Liver (tissue), 9 donors: ENCODE measurements around the gene GAP43. TPM values are rescaled to one million over a fixed set of nuclear protein-coding genes. Genes with fewer than 3 reads are reported as not detected.

Source experiments
- DNase-seq: peaks from one replicate; pipeline ENCODE4 v3.0.0-alpha.2; 2017; ENCODE audit warnings: low spot score
- H3K27ac ChIP-seq, 2 donors: one replicate each; pipeline ENCODE4 v1.7.0; 2013; ENCODE audit warnings: inconsistent platforms in 2 of 2, low read length in 2 of 2, control low read depth in 1 of 2, low read depth in 1 of 2, mild to moderate bottlenecking in 1 of 2
- H3K27me3 ChIP-seq, 4 donors: one replicate each; pipeline versions ENCODE4 v1.6.1 to v1.7.0; 2013; ENCODE audit warnings: low read length in 3 of 4, inconsistent platforms in 1 of 4, mild to moderate bottlenecking in 1 of 4, moderate library complexity in 1 of 4; ENCODE audit not compliant: control insufficient read depth in 4 of 4, insufficient read depth in 4 of 4
- H3K36me3 ChIP-seq, 4 donors: one replicate each; pipeline versions ENCODE4 v1.6.1 to v1.7.0; 2013; ENCODE audit warnings: low read length in 3 of 4, mild to moderate bottlenecking in 3 of 4, low read depth in 1 of 4, moderate library complexity in 1 of 4; ENCODE audit not compliant: control insufficient read depth in 4 of 4, insufficient read depth in 3 of 4
- H3K4me1 ChIP-seq, 4 donors: one replicate each; pipeline versions ENCODE4 v1.6.1 to v1.7.0; 2013; ENCODE audit warnings: low read length in 3 of 4, mild to moderate bottlenecking in 3 of 4, moderate library complexity in 1 of 4; ENCODE audit not compliant: control insufficient read depth in 4 of 4, insufficient read depth in 4 of 4
- H3K4me3 ChIP-seq, 3 donors: one replicate each; pipeline versions ENCODE4 v1.6.1 to v1.7.0; 2013; ENCODE audit warnings: low read length in 3 of 3, control low read depth in 1 of 3, low read depth in 1 of 3, mild to moderate bottlenecking in 1 of 3
- H3K9ac ChIP-seq, 2 donors: one replicate each; pipeline ENCODE4 v1.7.0; 2013; ENCODE audit warnings: low read length in 2 of 2, mild to moderate bottlenecking in 2 of 2, moderate library complexity in 2 of 2, control low read depth in 1 of 2, low read depth in 1 of 2
- H3K9me3 ChIP-seq, 4 donors: one replicate each; pipeline versions ENCODE4 v1.6.1 to v1.7.0; 2013; ENCODE audit warnings: low read length in 3 of 4; ENCODE audit not compliant: control insufficient read depth in 4 of 4
- ATF3 ChIP-seq: IDR thresholded peaks from 2 replicates; pipeline ENCODE4 v1.6.1; 2016; ENCODE audit warnings: antibody characterized with exemption
- CTCF ChIP-seq: fragments of 150-350 bp; IDR thresholded peaks from 2 replicates; pipeline ENCODE4 v1.5.1; 2017; ENCODE audit warnings: improper control_type of control experiment, low read depth, low read length; ENCODE audit not compliant: missing input control
- FOXA1 ChIP-seq: IDR thresholded peaks from 2 replicates; pipeline ENCODE4 v1.6.1; 2016; ENCODE audit warnings: antibody characterized with exemption
- GABPA ChIP-seq, 2 donors: IDR thresholded peaks in 1 of 2; conservative IDR thresholded peaks in 1 of 2; 2 replicates each; pipeline ENCODE4 v1.6.1; 2016; ENCODE audit warnings: antibody characterized with exemption in 2 of 2, mild to moderate bottlenecking in 1 of 2, moderate library complexity in 1 of 2
- HNF4A ChIP-seq, 2 donors: conservative IDR thresholded peaks; 2 replicates each; pipeline ENCODE4 v1.6.1; 2016; ENCODE audit warnings: antibody characterized with exemption in 2 of 2, mild to moderate bottlenecking in 2 of 2
- JUND ChIP-seq, 2 donors: IDR thresholded peaks; 2 replicates each; pipeline ENCODE4 v1.6.1; 2016; ENCODE audit warnings: antibody characterized with exemption in 2 of 2
- REST ChIP-seq: IDR thresholded peaks from 2 replicates; pipeline ENCODE4 v1.6.1; 2016; ENCODE audit warnings: antibody characterized with exemption, mild to moderate bottlenecking
- RXRA ChIP-seq, 2 donors: IDR thresholded peaks; 2 replicates each; pipeline ENCODE4 v1.6.1; 2017 to 2018; ENCODE audit warnings: antibody characterized with exemption in 2 of 2, mild to moderate bottlenecking in 1 of 2
- SP1 ChIP-seq: IDR thresholded peaks from 2 replicates; pipeline ENCODE4 v1.6.1; 2018; ENCODE audit warnings: antibody characterized with exemption, mild to moderate bottlenecking
- TAF1 ChIP-seq: conservative IDR thresholded peaks from 2 replicates; pipeline ENCODE4 v1.6.1; 2016; ENCODE audit warnings: antibody characterized with exemption, mild to moderate bottlenecking
- ZBTB33 ChIP-seq: IDR thresholded peaks from 2 replicates; pipeline ENCODE4 v1.6.1; 2016; ENCODE audit warnings: antibody characterized with exemption
- polyA plus RNA-seq, 2 donors: library from polyadenylated mRNA; stranded (reverse) in 1 of 2; unstranded in 1 of 2; fragments of 200-250 nt in 1 of 2; fragments of >200 nt in 1 of 2; fragmentation: Nextera tagmentation in 1 of 2; extraction: Ambion mirVana in 1 of 2; gene quantifications; one replicate each; pipeline versions ENCODE4 v1.2.1 to v1.2.3, GENCODE V29; 2013 to 2015
- total RNA-seq, 2 donors: library from RNA; depleted of rRNA; stranded (reverse); fragments of >200 nt; gene quantifications; one replicate each; pipeline ENCODE4 v1.2.3, GENCODE V29; 2014
- donor health status: healthy.
- donor health status: healthy.
- donor health status: healthy.
- donor health status: healthy.
- donor health status: healthy.

Gene GAP43
- total and polyA plus RNA-seq, 4 donors = 0.06 TPM; not detected in 3

GRCh38 chr3:115666920-115667737 lies 43.8 kb downstream of the GAP43 start (continued):
- TF ChIP-seq CTCF (no peak), TAF1 (no peak), GABPA (IDR thresholded peaks at IDR 0.05 in 1 of 2, conservative IDR thresholded peaks at IDR 0.05 in 1 of 2) (no peak), SP1 (no peak)

GRCh38 chr3:115667738-115668065 lies 44.4 kb downstream of the GAP43 start:
- no peak overlapping the region for H3K9ac ChIP-seq
- no peaks in the 10 kb centered on the region for H3K4me1 ChIP-seq
- no peaks in the 10 kb centered on the region for H3K9me3 ChIP-seq
- no peak for DNase-seq
- no peak overlapping the region for H3K4me3 ChIP-seq
- no peak for TF ChIP-seq REST
- TF ChIP-seq ATF3 = no peak
- no peak for TF ChIP-seq RXRA (IDR thresholded peaks at IDR 0.05)
- TF ChIP-seq CTCF = no peak
- TF ChIP-seq FOXA1 = no peak
- TF ChIP-seq JUND (IDR thresholded peaks at IDR 0.05) = no peak
- no peak for TF ChIP-seq TAF1
- TF ChIP-seq ZBTB33 = no peak
- no peak for TF ChIP-seq GABPA (IDR thresholded peaks at IDR 0.05 in 1 of 2, conservative IDR thresholded peaks at IDR 0.05 in 1 of 2)
- no peak for TF ChIP-seq HNF4A (conservative IDR thresholded peaks at IDR 0.05)
- H3K36me3 ChIP-seq = no peaks in the 10 kb centered on the region
- no peak overlapping the region for H3K27ac ChIP-seq
- no peaks in the 10 kb centered on the region for H3K27me3 ChIP-seq
